ENCODE measurements around the gene PLK3.
"Not testable (repeated sequence)": the region's sequence is repeated elsewhere in the genome, so short reads cannot be mapped to it uniquely, and the experiment has no call there.

The PLK3 gene

GRCh38 chr1:44808938-44809917 lies 9.1 kb downstream of the PLK3 start:
- peak; percentile 59 for DNase-seq (ENCODE audit: low read depth)

GRCh38 chr1:44810101-44810761 lies 10.1 kb downstream of the PLK3 start:
- no peak for DNase-seq (ENCODE audit: low read depth)

- not testable (repeated sequence) for DNase-seq (ENCODE audit: low read depth)
These were observed 10.6 kb downstream of the PLK3 start for GRCh38 chr1:44810762-44811105.

- no peak for DNase-seq (ENCODE audit: low read depth)
These were observed 11.1 kb downstream of the PLK3 start for GRCh38 chr1:44811234-44811633.

GRCh38 chr1:44812822-44813543 lies 12.8 kb downstream of the PLK3 start:
- no peak for DNase-seq (ENCODE audit: low read depth)

GRCh38 chr1:44815926-44816325 lies 15.7 kb downstream of the PLK3 start:
- not testable (repeated sequence) for DNase-seq (ENCODE audit: low read depth)

- no peak for DNase-seq (ENCODE audit: low read depth)
These were observed 17.1 kb downstream of the PLK3 start for GRCh38 chr1:44817307-44817706.

- DNase-seq (ENCODE audit: low read depth) = no peak
These were observed 17.8 kb downstream of the PLK3 start for GRCh38 chr1:44817771-44818495.

- DNase-seq (ENCODE audit: low read depth) = no peak
These were observed 19.0 kb downstream of the PLK3 start for GRCh38 chr1:44819196-44819607.

GRCh38 chr1:44819608-44820327 lies 19.6 kb downstream of the PLK3 start:
- peak; percentile 57 for DNase-seq (ENCODE audit: low read depth)

- no peak for DNase-seq (ENCODE audit: low read depth)
These were observed 20.4 kb downstream of the PLK3 start for GRCh38 chr1:44820328-44821239.

- no peak for DNase-seq (ENCODE audit: low read depth)
These were observed 21.1 kb downstream of the PLK3 start for GRCh38 chr1:44821240-44821715.

GRCh38 chr1:44822131-44822701 lies 22.0 kb downstream of the PLK3 start:
- DNase-seq (ENCODE audit: low read depth) = no peak

GRCh38 chr1:44822981-44823451 lies 22.8 kb downstream of the PLK3 start:
- no peak for DNase-seq (ENCODE audit: low read depth)

- not testable (repeated sequence) for DNase-seq (ENCODE audit: low read depth)
These were observed 24.2 kb downstream of the PLK3 start for GRCh38 chr1:44824392-44824791.

GRCh38 chr1:44826375-44827196 lies 26.4 kb downstream of the PLK3 start:
- DNase-seq (ENCODE audit: low read depth) = no peak

GRCh38 chr1:44827197-44828002 lies 27.2 kb downstream of the PLK3 start:
- no peak for DNase-seq (ENCODE audit: low read depth)

Measured in non-pigmented ciliary epithelial cell (primary cell).